H1 (cell line): ENCODE data around the gene ACTL8. TPM values are rescaled to one million over a fixed set of nuclear protein-coding genes. Genes with fewer than 3 reads are reported as not detected.

Experiments used
- CTCF ChIA-PET: fragments of 300-600 bp; sonication (Branson Sonifier 250); formaldehyde crosslinking; loops from one replicate; lab custom pipeline; 2021; ENCODE audit not compliant: partially characterized antibody; lab: Charles Lee
- POLR2A ChIA-PET: fragments of 300-600 bp; sonication (Branson Sonifier 250); formaldehyde crosslinking; loops from one replicate; lab custom pipeline; 2021; ENCODE audit warnings: inconsistent platforms; ENCODE audit not compliant: partially characterized antibody; lab: Charles Lee
- DNase-seq, 2 experiments: peaks; one replicate each; pipeline versions ENCODE4 v3.0.0 to v3.0.0-alpha.2; 2010 to 2022; ENCODE audit warnings: low spot score in 2 of 2, low read depth in 1 of 2, mixed read lengths in 1 of 2
- FAIRE-seq: peaks from 2 replicates; lab custom pipeline; 2011; peaks lifted over from hg19 to GRCh38; lab: Jason Lieb, UNC
- H2AFZ ChIP-seq: 2 replicates; pipeline ENCODE4 v1.8.1; 2012; ENCODE audit warnings: low read length, inconsistent platforms
- H2AK5ac ChIP-seq: 2 replicates; pipeline ENCODE4 v1.6.1; 2013; ENCODE audit warnings: low read depth, low read length
- H2BK120ac ChIP-seq: replicated peaks from 2 replicates; pipeline ENCODE3; 2013; ENCODE audit warnings: low read depth, low read length, inconsistent platforms
- H2BK12ac ChIP-seq: 2 replicates; pipeline ENCODE4 v1.6.1; 2013; ENCODE audit warnings: low read depth, low read length
- H2BK15ac ChIP-seq: 2 replicates; pipeline ENCODE4 v1.6.1; 2013; ENCODE audit warnings: low read length
- H2BK20ac ChIP-seq: 2 replicates; pipeline ENCODE4 v1.6.1; 2013; ENCODE audit warnings: low read length
- H2BK5ac ChIP-seq: 2 replicates; pipeline ENCODE4 v1.6.1; 2013; ENCODE audit warnings: low read depth, low read length
- H3K14ac ChIP-seq: 2 replicates; pipeline ENCODE4 v1.6.1; 2013; ENCODE audit warnings: inconsistent platforms; ENCODE audit not compliant: insufficient read length
- H3K18ac ChIP-seq: 2 replicates; pipeline ENCODE4 v1.6.1; 2013; ENCODE audit warnings: low read length; ENCODE audit errors: extremely low read depth
- H3K23ac ChIP-seq: 2 replicates; pipeline ENCODE4 v1.6.1; 2013; ENCODE audit warnings: inconsistent platforms; ENCODE audit not compliant: insufficient read length
- H3K23me2 ChIP-seq: 2 replicates; pipeline ENCODE4 v1.6.1; 2013; ENCODE audit warnings: low read depth, low read length
- H3K27ac ChIP-seq: 2 replicates; pipeline ENCODE4 v1.6.1; 2011; ENCODE audit warnings: low read depth, low read length, inconsistent platforms
- H3K27me3 ChIP-seq, 4 experiments: replicated peaks in 1 of 4; 1 replicate in 1 of 4; 2 replicates in 3 of 4; pipeline versions ENCODE4 v1.6.1 to v1.8.1; 2011 to 2013; ENCODE audit warnings: low read length in 3 of 4, mild to moderate bottlenecking in 3 of 4, inconsistent platforms in 2 of 4, mixed read lengths in 2 of 4, moderate library complexity in 1 of 4; ENCODE audit not compliant: control insufficient read depth in 3 of 4, insufficient read depth in 3 of 4; ENCODE audit errors: extremely low read depth in 1 of 4
- H3K36me3 ChIP-seq, 4 experiments: 2 replicates each; pipeline versions ENCODE4 v1.6.1 to v1.8.1; 2011 to 2013; ENCODE audit warnings: mild to moderate bottlenecking in 4 of 4, low read length in 3 of 4, moderate library complexity in 2 of 4, control low read depth in 1 of 4, inconsistent platforms in 1 of 4; ENCODE audit not compliant: insufficient read depth in 4 of 4, control insufficient read depth in 2 of 4
- H3K4ac ChIP-seq: replicated peaks from 2 replicates; pipeline ENCODE3; 2013; ENCODE audit warnings: low read length, low read depth, mixed read lengths, inconsistent platforms; ENCODE audit not compliant: insufficient read length
- H3K4me1 ChIP-seq, 4 experiments: replicated peaks in 1 of 4; 1 replicate in 1 of 4; 2 replicates in 3 of 4; pipeline versions ENCODE4 v1.6.1 to v1.8.1; 2011 to 2013; ENCODE audit warnings: low read length in 3 of 4, inconsistent platforms in 2 of 4, mixed read lengths in 1 of 4; ENCODE audit not compliant: insufficient read depth in 4 of 4, control insufficient read depth in 3 of 4
- H3K4me2 ChIP-seq, 2 experiments: 2 replicates each; pipeline versions ENCODE4 v1.6.1 to v1.8.1; 2011 to 2013; ENCODE audit warnings: low read depth in 2 of 2, low read length in 2 of 2, control low read depth in 1 of 2, inconsistent platforms in 1 of 2, mild to moderate bottlenecking in 1 of 2; ENCODE audit not compliant: insufficient read depth in 1 of 2
- H3K4me3 ChIP-seq, 4 experiments: fragments of 200-600, 300-600 bp in 1 of 4; sonication (generic), shearing (Covaris generic), sonication (Bioruptor Twin) in 1 of 4; 2 replicates each; pipeline versions ENCODE4 v1.5.1 to v1.8.1; 2011 to 2016; ENCODE audit warnings: low read length in 4 of 4, low read depth in 3 of 4, control low read depth in 2 of 4, inconsistent platforms in 2 of 4, mild to moderate bottlenecking in 2 of 4, mixed read lengths in 1 of 4, moderate library complexity in 1 of 4; ENCODE audit not compliant: insufficient read depth in 2 of 4; ENCODE audit errors: extremely low read depth in 1 of 4
- H3K56ac ChIP-seq: replicated peaks from 2 replicates; pipeline ENCODE3; 2013; ENCODE audit warnings: low read depth, mild to moderate bottlenecking, mixed read lengths, low read length, inconsistent platforms; ENCODE audit not compliant: insufficient read length
- H3K79me1 ChIP-seq: 2 replicates; pipeline ENCODE4 v1.6.1; 2013; ENCODE audit warnings: low read depth, low read length, control low read depth
- H3K79me2 ChIP-seq, 2 experiments: 2 replicates each; pipeline versions ENCODE4 v1.6.1 to v1.8.1; 2012 to 2013; ENCODE audit warnings: low read length in 2 of 2, mild to moderate bottlenecking in 2 of 2, inconsistent platforms in 1 of 2; ENCODE audit not compliant: insufficient read depth in 2 of 2, control insufficient read depth in 1 of 2
- H3K9ac ChIP-seq, 4 experiments: replicated peaks in 1 of 4; 1 replicate in 1 of 4; 2 replicates in 3 of 4; pipeline versions ENCODE4 v1.6.1 to v1.8.1; 2011 to 2013; ENCODE audit warnings: low read depth in 3 of 4, low read length in 3 of 4, control low read depth in 2 of 4, mild to moderate bottlenecking in 2 of 4, moderate library complexity in 2 of 4, inconsistent platforms in 1 of 4; ENCODE audit errors: extremely low read depth in 1 of 4
- H3K9me3 ChIP-seq, 2 experiments: 2 replicates each; pipeline versions ENCODE4 v1.6.1 to v1.8.1; 2012 to 2013; ENCODE audit warnings: mild to moderate bottlenecking in 2 of 2, moderate library complexity in 2 of 2, control low read depth in 1 of 2, inconsistent platforms in 1 of 2, low read depth in 1 of 2, low read length in 1 of 2, mixed read lengths in 1 of 2; ENCODE audit not compliant: insufficient read depth in 2 of 2
- H4K20me1 ChIP-seq, 2 experiments: replicated peaks in 1 of 2; 2 replicates each; pipeline versions ENCODE3 to v1.8.1; 2011 to 2013; ENCODE audit warnings: inconsistent platforms in 2 of 2, low read length in 2 of 2, mild to moderate bottlenecking in 1 of 2; ENCODE audit not compliant: insufficient read depth in 2 of 2, control insufficient read depth in 1 of 2
- H4K5ac ChIP-seq: 2 replicates; pipeline ENCODE4 v1.6.1; 2013; ENCODE audit warnings: low read length, low read depth, mixed read lengths, inconsistent platforms; ENCODE audit not compliant: insufficient read length
- H4K8ac ChIP-seq: 2 replicates; pipeline ENCODE4 v1.8.0; 2013; ENCODE audit warnings: mild to moderate bottlenecking, moderate library complexity, low read length, inconsistent platforms; ENCODE audit not compliant: insufficient read depth; ENCODE audit errors: extremely low read depth
- H4K91ac ChIP-seq: replicated peaks from 2 replicates; pipeline ENCODE3; 2013; ENCODE audit warnings: low read length, mixed read lengths, inconsistent platforms; ENCODE audit not compliant: insufficient read length
- CBX8 ChIP-seq: fragments of 300-800, 300-1000 bp; sonication (generic); IDR thresholded peaks from 2 replicates; pipeline ENCODE4 v1.7.1; 2016; ENCODE audit warnings: low read depth, low read length, borderline replicate concordance
- CREB1 ChIP-seq: IDR thresholded peaks from 2 replicates; pipeline ENCODE4 v1.6.1; 2012; ENCODE audit warnings: inconsistent platforms
- HDAC2 ChIP-seq, 2 experiments: fragments of 300-600 bp in 1 of 2; sonication (generic) in 1 of 2; IDR thresholded peaks; 2 replicates each; pipeline ENCODE4 v1.6.1; 2011 to 2012; ENCODE audit warnings: low read depth in 2 of 2, low read length in 2 of 2, mild to moderate bottlenecking in 2 of 2, moderate library complexity in 2 of 2, borderline replicate concordance in 1 of 2, inconsistent platforms in 1 of 2
- KDM4A ChIP-seq: IDR thresholded peaks from one replicate; pipeline ENCODE4 v1.7.1; 2012; ENCODE audit warnings: low read depth, mild to moderate bottlenecking, moderate library complexity, low read length, inconsistent platforms; ENCODE audit not compliant: severe bottlenecking
- KDM5A ChIP-seq: fragments of 200-600 bp; IDR thresholded peaks from 2 replicates; pipeline ENCODE4 v1.7.1; 2012; ENCODE audit warnings: mild to moderate bottlenecking, low read length, inconsistent platforms, mixed read lengths
- NANOG ChIP-seq: IDR thresholded peaks from 2 replicates; pipeline ENCODE4 v1.6.1; 2011; ENCODE audit warnings: low read length, low read depth, mild to moderate bottlenecking, inconsistent platforms; ENCODE audit not compliant: insufficient read depth, poor library complexity, severe bottlenecking
- NRF1 ChIP-seq: IDR thresholded peaks from 2 replicates; pipeline ENCODE4 v1.6.1; 2011; ENCODE audit warnings: mild to moderate bottlenecking, low read depth, low read length, improper control_type of control experiment
- POU5F1 ChIP-seq: IDR thresholded peaks from 2 replicates; pipeline ENCODE4 v1.6.1; 2011; ENCODE audit warnings: low read depth, mild to moderate bottlenecking, low read length, moderate library complexity
- SIRT6 ChIP-seq: IDR thresholded peaks from one replicate; pipeline ENCODE4 v1.7.1; 2012; ENCODE audit warnings: low read length, inconsistent platforms
- TEAD4 ChIP-seq: IDR thresholded peaks from 2 replicates; pipeline ENCODE4 v1.6.1; 2012; ENCODE audit warnings: low read depth, low read length, inconsistent platforms, mixed read lengths
- ZNF274 ChIP-seq: IDR thresholded peaks from 2 replicates; pipeline ENCODE4 v1.7.0; 2012; ENCODE audit warnings: low read length, borderline replicate concordance; ENCODE audit errors: extremely low read depth
- WGBS, 2 experiments: shearing (Covaris generic) in 1 of 2; methylation state at CpG; one replicate each; pipeline versions ENCODE4 v1.1.6 to v1.1.7; 2013 to 2015; ENCODE audit warnings: low lambda C conversion rate in 2 of 2, mixed read lengths in 2 of 2, inconsistent platforms in 1 of 2, low coverage in 1 of 2, missing lambda C conversion rate in 1 of 2; ENCODE audit not compliant: insufficient replicate concordance in 2 of 2, insufficient coverage in 1 of 2, insufficient read length in 1 of 2; ENCODE audit errors: extremely low coverage in 1 of 2, missing lambda C conversion rate in 1 of 2; 5-methylcytosine and 5-hydroxymethylcytosine counted together
- polyA plus RNA-seq, 7 experiments: library from polyadenylated mRNA; depleted of rRNA in 3 of 7; stranded (reverse) in 5 of 7; unstranded in 2 of 7; fragments of >200 nt in 5 of 7; fragments of 200-250 nt in 2 of 7; gene quantifications; 1 replicate in 5 of 7; 2 replicates in 1 of 7; 4 replicates in 1 of 7; pipeline versions ENCODE4 v1.2.1 to v1.2.3, GENCODE V29; 2011 to 2013; ENCODE audit warnings: missing spikeins in 2 of 7, mixed read lengths in 2 of 7
- total RNA-seq: library from RNA; stranded (reverse); fragmentation: NEBNext Ultra II Directional; extraction: Animal tissue kit (Norgen Biotek cat#: 25700); gene quantifications from 2 replicates; pipeline ENCODE4 v1.2.1, GENCODE V29; 2021
- TF ChIP-seq, protein P1 (sequence below), 3 experiments: IDR thresholded peaks; 1 replicate in 2 of 3; 2 replicates in 1 of 3; pipeline versions ENCODE4 v1.5.1 to v1.6.1; 2011; ENCODE audit warnings: low read length in 3 of 3, mild to moderate bottlenecking in 3 of 3, inconsistent platforms in 2 of 3, low read depth in 1 of 3, moderate library complexity in 1 of 3; ENCODE audit not compliant: insufficient read depth in 1 of 3; ENCODE audit errors: control extremely low read depth in 1 of 3

ACTL8 gene
- total and polyA plus RNA-seq, 2 of the 8 experiments (the other 6 are each of a cell fraction or from before 2014, with no cell fraction given) = 0.33 to 0.47 TPM

DNA sequence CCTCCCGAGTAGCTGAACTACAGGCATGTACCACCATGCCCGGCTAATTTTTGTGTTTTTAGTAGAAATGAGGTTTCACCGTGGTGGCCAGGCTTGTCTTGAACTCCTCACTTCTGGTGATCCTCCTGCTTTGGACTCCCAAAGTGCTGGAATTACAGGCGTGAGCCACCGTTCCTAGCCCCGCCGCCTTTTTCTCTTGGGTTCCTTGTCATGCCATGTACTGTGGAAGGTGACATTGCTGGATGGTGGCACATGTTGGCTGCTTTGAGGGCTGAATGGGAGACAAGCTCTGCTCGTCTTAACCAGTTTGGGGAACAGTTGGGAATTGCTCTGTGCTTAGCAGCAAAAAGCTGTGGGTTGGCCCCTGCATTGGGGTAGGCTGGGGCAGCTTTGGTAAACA, 22.7 kb downstream of the ACTL8 start:
- Histone ChIP-seq H4K20me1 (no peaks in the 10 kb centered on the region), H2BK15ac (no peak overlapping the region), H3K9me3 (no peaks in the 10 kb centered on the region), H3K14ac (no peak overlapping the region), H4K91ac (no peak overlapping the region), H3K27me3 (no peaks in the 10 kb centered on the region), H3K27ac (no peak overlapping the region), H3K23me2 (no peaks in the 10 kb centered on the region), H3K18ac (no peak overlapping the region), H2AK5ac (no peak overlapping the region), H3K79me1 (no peaks in the 10 kb centered on the region), H2BK120ac (no peak overlapping the region), H3K4me1 (no peaks in the 10 kb centered on the region; a peak in 2 of 7 replicates), H3K4me3 (no peak overlapping the region), H3K9ac (no peak overlapping the region), H2BK5ac (no peak overlapping the region), H3K36me3 (no peaks in the 10 kb centered on the region), H3K4me2 (no peak overlapping the region), H3K56ac (no peak overlapping the region), H3K23ac (no peak overlapping the region), H2BK20ac (no peak overlapping the region), H3K4ac (no peak overlapping the region), H4K5ac (no peak overlapping the region), H2AFZ (no peak overlapping the region), H2BK12ac (no peak overlapping the region), H4K8ac (no peak overlapping the region), H3K79me2 (no peaks in the 10 kb centered on the region)
- POLR2A ChIA-PET = no interaction called here
- FAIRE-seq (no peak), DNase-seq (no peak)
- 76% methylated on average over 8 of the region's 8 CpGs; no CpG with 5 or more reads in 1 of the 2 experiments for WGBS, 2 experiments
- CTCF ChIA-PET = interaction anchor here (1.2 to 2.1 kb wide), 2 partner anchors 53 to 117 kb away, joined by 6 read pairs; no protein-coding TSS in a partner anchor
- no peak for TF ChIP-seq SIRT6
- no peak for TF ChIP-seq POU5F1
- no peak for TF ChIP-seq ZNF274
- TF ChIP-seq, protein P1, sequence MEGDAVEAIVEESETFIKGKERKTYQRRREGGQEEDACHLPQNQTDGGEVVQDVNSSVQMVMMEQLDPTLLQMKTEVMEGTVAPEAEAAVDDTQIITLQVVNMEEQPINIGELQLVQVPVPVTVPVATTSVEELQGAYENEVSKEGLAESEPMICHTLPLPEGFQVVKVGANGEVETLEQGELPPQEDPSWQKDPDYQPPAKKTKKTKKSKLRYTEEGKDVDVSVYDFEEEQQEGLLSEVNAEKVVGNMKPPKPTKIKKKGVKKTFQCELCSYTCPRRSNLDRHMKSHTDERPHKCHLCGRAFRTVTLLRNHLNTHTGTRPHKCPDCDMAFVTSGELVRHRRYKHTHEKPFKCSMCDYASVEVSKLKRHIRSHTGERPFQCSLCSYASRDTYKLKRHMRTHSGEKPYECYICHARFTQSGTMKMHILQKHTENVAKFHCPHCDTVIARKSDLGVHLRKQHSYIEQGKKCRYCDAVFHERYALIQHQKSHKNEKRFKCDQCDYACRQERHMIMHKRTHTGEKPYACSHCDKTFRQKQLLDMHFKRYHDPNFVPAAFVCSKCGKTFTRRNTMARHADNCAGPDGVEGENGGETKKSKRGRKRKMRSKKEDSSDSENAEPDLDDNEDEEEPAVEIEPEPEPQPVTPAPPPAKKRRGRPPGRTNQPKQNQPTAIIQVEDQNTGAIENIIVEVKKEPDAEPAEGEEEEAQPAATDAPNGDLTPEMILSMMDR (IDR thresholded peaks at IDR 0.05; ENCODE audit: control extremely low read depth in 1 of 3, insufficient read depth in 1 of 3, low read depth in 1 of 3, low read length in 3 of 3) = no peak
- no peak for TF ChIP-seq HDAC2 (IDR thresholded peaks at IDR 0.05; ENCODE audit: borderline replicate concordance in 1 of 2, low read depth in 2 of 2, low read length in 2 of 2)
- no peak for TF ChIP-seq CREB1
- no peak for TF ChIP-seq CBX8
- no peak for TF ChIP-seq NANOG
- no peak for TF ChIP-seq TEAD4
- TF ChIP-seq KDM5A = no peak
- TF ChIP-seq KDM4A = no peak
- no peak for TF ChIP-seq NRF1
